GM18498 (cell line): ENCODE measurements around the gene GBP6.
"Not testable (repeated sequence)": the region's sequence is repeated elsewhere in the genome, so short reads cannot be mapped to it uniquely, and the experiment has no call there.

Experiments used
- ATAC-seq: cut with Tn5 transposase; IDR thresholded peaks from one replicate; pipeline ENCODE4 v1.9.1; 2021; ENCODE audit warnings: mild to moderate bottlenecking, moderate library complexity; ENCODE audit not compliant: unreplicated experiment

Gene GBP6, protein sequence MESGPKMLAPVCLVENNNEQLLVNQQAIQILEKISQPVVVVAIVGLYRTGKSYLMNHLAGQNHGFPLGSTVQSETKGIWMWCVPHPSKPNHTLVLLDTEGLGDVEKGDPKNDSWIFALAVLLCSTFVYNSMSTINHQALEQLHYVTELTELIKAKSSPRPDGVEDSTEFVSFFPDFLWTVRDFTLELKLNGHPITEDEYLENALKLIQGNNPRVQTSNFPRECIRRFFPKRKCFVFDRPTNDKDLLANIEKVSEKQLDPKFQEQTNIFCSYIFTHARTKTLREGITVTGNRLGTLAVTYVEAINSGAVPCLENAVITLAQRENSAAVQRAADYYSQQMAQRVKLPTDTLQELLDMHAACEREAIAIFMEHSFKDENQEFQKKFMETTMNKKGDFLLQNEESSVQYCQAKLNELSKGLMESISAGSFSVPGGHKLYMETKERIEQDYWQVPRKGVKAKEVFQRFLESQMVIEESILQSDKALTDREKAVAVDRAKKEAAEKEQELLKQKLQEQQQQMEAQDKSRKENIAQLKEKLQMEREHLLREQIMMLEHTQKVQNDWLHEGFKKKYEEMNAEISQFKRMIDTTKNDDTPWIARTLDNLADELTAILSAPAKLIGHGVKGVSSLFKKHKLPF

DNA sequence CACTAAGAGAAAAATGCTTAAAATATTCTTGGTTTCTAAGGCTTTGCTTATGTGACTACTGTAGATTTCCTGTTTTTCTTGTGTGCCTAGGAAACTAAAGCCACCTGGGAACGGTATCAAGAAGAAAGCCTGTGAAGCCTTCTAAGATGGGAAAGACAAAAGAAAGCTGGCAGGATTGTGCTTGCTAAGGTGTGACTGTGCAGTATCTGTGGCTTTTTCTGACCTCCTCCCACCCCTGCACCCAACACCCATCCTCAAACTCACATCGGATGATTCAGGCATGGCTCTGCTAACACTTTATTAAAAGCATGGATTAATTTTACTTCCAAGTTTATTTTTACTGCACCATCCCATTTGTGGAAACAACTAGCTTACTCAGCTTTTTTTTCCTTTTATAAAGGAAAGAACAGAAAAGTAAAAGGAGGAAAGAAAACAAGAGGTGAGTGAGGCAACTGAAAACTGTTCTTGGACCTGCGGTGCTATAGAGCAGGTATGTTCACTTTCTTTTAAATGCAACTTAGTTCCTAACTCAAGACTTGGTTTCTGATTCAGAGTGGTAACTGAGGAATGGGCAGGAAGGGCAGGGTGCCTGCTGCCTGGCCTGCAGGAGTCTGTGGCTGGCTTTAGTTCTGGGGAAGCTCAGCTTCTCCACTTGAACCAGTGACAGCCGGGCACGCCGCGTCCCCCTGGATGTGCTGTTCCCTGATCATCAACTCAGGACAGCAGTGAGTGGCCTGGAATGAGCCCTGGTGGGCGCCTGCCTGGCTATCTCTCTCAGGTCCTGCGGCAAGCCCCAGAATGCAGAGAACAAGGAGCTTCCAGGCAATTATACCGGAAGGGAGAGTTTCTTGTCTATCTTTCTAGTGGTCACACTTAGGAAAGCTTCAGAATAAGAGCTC lies at the start of gene GBP6:
TSS of gene GBP6 (plus strand) at position 422 of the 899 bp plus-strand sequence. CDS start 4,493 bp downstream, outside the sequence.
- ATAC-seq: peak; percentile 42

DNA sequence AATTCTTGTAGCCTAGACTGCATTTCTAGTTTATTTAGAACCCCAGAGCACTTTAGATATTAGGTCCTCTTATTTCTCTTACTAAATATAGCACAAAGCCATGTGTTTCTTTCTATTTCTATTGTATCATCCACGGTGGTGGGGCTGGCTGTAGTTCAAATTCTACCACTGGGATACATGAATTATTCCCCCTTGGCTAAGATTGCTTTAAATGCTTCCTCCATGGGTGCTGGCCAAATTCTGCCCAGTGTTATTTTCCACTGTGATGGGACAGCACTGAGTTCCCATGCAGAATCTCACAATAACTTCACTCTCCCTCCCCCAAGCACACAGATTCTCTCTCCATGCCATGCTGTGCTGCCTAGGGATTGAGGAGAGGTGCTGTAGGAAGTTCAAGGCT lies 41.5 kb upstream of the GBP6 start:
- ATAC-seq: no peak

DNA sequence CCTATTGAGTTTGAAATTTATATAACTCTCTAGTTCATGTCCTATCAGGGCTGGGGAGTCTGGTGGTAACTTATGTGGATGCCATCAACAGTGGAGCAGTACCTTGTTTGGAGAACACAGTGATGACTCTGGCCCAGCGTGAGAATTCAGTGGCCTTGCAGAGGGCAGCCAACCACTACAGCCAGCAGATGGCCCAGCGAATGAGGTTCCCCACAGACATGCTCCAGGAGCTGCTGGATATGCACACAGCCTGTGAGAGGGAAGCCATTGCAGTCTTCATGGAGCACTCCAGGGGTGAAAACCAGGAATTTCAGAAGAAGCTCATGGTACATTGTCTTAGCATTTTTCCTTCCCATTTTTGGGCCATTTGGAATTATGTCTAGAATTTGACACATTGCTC lies 32.0 kb upstream of the GBP6 start:
- ATAC-seq: no peak

DNA sequence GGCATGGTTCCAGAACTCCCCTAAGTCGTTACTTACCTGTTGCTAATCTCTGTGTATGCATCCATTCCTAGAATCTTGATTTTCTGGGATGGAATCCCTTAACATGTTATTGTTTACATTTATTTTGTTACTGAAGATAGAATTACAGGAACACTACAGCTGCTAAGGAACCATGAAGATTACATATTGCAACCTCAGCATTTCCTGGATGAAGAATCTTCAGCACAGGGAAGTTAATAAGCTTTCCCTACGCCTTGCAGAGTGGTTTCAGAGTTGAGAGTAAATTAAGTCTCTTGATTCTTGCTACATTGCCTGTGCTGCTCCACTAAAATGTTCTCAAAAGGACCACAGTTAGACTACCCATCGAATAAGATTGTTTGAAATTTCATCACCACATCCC lies 31.4 kb upstream of the GBP6 start:
- no peak for ATAC-seq

DNA sequence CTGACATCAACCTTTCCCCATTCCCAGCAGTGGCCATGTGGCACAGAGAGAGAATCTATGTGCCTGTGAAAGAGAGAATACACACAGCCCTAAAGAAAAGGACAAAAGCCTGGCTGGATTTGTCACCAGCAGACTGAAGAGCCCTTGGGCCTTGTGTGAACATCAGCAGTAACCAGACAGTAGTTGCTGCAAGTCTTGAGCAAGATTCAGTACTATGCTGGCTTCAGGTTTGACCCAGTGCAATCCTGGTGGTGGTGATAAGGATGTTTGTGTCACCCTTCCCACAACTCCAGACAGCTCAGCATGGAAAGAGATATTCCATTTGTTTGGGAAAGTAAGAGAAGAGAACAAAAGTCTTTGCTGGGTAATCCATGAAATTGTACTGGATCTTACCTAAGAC lies 28.4 kb upstream of the GBP6 start:
- ATAC-seq: no peak

DNA sequence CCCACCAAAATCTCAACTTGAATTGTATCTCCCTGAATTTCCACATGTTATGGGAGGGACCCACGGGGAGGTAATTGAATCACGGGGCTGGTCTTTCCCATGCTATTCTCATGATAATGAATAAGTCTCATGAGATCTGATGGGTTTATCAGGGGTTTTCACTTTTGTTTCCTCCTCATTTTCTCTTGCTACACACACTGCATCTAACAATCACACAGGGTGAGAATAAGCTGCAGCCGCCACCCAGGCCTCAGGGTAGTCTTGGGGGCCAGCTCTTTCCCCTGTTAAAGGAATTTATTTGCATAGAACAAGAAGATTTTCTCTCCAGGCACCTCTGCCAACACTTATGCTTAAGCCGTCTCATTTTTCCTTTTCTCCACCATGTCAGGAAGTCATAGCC lies 26.0 kb upstream of the GBP6 start:
- ATAC-seq: no peak

DNA sequence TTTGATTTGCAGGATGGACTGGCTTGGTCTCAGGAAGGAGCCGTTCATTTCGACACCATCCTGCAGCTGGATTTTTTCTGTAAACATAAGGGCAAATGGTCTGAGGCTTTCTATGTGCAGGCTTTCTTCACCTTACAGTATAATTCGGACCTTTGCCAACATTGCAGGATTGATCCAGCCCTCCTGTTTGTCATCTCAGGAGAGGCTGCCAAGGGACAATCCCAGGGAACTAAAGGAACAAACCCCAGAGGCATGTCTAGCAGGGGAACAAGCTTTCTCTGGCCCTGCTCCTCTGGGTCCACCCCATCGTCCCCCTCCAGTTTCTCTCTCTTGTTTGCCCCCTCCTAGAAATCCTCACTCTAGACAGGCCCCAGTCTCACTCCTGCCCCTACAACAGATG lies 24.8 kb upstream of the GBP6 start:
- ATAC-seq: no peak

DNA sequence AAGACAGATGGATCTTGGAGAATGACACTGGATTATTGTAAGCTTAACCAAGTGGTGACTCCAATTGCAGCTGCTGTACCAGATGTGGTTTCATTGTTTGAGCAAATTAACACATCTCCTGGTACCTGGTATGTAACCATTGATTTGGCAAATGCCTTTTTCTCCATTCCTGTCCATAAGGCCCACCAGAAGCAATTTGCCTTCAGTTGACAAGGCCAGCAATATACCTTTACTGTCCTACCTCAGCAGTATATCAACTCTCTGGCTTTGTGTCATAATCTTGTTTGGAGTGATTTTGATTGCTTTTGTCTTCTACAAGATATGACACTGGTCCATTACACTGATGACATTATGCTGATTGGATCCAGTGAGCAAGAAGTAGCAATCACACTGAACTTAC lies 18.4 kb upstream of the GBP6 start:
- not testable (repeated sequence) for ATAC-seq

DNA sequence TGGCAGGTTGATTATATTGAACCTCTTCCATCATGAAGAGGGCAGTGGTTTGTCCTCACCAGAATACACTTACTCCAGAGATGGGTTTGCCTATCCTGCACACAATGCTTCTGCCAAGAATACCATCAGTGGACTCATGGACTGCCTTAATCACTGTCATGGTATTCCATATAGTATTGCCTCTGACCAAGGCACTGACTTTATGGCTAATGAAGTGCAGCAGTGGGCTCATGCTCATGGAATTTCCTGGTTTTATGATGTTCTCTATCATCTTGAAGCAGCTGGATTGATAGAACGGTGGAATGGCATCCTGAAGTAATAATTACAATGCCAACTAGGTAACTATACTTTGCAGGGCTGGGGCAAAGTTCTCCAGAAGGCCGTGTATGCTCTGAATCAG lies 16.6 kb upstream of the GBP6 start:
- ATAC-seq: no peak

DNA sequence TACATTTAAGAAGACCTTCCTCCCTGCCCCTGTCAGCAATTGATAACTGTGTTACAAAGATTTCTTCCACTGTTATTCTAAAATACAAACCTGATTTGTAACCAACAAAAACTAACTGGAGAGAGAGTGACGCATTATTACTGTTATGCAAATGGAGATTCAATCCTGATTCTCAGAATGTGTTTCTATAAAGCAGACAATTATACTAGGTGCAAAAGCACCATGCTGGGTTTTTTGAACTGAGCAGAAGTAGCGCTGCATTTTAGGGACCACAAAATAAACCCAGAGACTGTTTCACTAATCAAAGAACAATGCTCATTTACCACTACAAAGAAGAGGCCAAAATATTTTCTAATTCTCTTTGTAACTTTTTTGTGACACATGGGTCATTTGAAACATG lies 13.6 kb upstream of the GBP6 start:
- peak; percentile 59 for ATAC-seq

DNA sequence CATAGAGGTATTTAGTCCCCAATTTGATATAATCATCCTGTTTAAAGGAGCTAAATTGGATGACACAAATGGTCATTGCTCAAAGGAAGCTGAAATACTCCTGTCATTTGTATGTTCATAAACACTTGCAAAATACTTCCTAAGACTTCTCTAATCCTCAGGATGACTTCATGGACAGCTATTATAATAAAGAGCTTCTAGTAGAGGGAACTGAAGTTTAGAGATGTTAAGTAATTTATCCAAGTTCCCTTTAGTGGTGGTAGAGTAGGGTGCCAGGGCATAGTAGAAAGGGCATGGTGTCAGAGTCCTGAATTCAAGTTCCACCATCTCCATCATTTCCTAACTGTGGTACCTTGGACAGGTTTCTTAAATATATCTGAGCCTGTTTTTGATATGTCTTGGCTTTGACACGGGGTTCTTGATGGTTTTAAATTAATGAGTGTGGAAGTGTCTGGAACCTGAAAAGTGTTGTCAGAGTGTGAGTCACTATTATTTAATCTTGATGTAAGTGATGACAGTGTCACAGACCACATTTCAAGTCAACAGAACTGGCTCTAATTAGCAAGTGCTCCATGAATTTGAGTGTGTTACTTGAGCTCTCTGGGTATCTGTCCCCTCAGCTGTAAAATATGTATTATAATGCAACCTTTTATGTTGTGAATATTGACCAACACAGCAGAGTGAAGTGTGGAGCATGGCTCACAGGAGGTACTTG lies 12.1 kb upstream of the GBP6 start:
- ATAC-seq: no peak

DNA sequence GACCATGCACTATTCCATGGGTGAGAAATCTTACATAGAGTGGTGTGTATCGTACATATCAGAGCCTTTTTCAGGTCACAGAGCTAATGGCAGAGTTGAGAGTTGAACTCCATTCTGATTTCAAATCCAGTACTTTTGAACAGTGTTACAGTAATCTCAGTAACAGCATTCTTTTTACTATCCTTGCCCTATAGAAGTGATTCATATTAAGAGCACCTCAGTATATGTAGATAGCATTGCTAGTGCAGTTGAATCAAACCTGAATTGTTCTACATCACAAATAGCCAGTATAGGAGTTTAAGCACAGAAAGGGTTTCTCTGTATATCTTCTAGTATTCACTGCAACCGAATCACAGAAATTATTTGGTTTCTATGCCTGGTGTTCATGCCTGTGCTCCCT lies 11.4 kb upstream of the GBP6 start:
- ATAC-seq: no peak

DNA sequence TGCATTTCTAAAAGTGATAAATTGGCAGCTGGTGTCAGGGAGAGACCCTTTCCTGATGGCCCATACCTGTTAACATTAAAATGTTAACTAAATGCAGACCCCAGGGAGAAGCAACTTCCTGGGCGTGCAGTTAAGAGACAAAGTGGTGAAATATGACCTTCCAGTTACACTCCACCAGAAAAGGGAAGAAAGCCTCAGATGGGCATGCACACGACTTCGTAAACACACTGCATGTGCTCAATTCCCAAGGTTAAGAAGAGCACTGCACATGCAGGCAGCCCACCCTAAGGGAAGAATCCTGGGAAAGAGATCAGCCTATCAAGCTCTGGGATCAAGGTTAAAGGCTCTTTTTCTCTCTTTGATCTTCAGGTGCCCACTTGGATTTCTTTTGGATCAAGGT lies 9.7 kb upstream of the GBP6 start:
- ATAC-seq: no peak

DNA sequence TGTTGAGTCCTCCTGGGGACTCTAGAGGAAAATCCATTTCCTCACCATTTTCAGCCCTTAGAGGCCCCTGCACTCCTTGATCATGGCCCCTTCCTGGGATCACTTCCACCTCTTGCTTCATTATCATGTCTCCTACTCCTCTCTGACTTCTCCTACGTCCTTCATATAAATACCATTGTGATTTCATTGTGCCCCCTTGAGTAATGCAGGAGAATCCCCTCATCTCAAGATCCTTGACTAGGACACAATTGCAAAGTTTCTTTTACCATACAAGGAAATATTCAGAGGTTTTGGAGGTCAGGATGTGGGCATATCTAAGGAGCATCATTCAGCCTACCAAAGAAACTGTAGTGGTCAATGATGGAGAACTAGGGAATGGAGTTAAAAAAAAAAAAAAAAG lies 8.8 kb upstream of the GBP6 start:
- ATAC-seq: no peak

DNA sequence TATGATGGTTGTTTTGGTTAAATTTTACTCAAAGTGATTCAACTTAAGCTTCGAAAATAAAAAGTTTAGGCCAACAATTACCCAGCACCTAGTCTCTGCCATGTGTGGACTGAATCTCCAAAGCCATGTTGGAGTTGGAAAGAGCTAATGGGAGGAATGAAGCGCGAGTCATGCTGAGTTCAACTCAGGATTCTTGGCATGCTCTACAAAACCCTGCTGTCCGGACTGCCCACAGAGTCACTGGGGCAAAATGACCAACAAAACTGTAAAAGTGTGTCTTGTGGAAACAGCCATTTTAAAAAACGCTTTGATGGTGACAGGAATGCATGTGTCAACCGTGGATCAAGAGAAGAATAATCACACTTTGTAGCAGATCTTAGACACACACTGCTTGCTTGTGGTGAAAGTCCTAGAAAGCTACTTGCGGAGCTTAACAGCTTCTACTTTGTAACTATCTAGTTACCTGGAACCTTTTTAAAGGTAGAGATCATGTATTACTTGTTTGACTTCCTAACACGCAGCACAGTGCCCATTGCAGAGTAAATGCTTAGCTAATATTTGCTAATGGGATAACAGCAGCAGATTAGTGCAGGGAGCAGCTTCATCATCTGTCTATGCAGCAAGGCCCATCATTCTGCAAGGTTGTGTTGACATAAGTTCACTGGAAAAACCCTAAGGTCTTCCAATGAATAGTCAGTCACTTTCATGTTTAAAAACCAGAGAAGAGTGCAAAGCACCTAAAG lies 7.0 kb upstream of the GBP6 start:
- ATAC-seq: no peak

DNA sequence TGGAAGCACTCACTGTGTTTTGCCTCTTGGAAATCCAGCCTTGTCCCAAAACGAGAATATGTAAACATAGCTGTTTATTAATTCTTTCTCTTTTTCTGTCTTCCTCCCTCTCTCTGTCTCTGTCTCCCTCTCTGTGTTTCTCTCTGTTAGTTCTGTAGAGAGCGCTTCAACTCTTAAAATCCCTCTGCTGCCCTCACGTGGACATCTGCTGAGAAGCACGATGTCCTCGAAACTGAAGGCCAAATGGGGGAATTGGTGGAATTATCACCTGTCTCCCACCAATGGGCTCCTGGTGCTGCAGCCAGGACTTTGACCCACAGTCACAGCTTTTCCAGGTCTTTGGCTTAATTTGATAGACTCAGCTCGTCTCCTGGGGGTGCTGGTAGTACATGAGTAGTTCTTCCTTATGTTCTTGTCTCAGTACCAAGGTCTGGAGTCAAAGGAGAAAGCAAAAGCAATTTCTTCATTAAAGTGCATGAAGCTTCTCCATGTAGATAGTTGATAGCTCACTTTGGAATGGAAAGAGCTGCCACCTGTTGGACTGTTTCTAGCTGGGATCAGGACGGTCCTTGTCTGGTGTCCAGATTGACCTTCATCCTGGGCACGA lies 5.5 kb upstream of the GBP6 start:
- ATAC-seq: peak; percentile 70

DNA sequence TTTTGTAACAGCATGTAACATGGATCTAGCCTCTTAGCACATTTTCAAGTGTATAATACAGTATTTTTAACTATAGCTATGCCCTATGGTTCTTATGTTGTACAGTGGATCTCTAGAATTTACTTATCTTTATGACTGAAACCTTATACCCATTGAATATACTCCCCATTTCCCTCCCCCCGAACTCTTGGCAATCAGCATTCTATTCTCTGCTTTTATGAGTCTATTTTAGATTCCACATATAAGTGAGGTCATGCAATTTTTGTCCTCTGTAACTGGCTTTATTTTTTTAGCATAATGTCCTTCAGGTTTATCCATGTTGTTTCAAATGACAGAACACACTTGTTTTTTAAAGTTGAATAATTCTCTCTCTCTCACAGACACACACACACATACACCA lies 3.1 kb upstream of the GBP6 start:
- ATAC-seq: no peak

DNA sequence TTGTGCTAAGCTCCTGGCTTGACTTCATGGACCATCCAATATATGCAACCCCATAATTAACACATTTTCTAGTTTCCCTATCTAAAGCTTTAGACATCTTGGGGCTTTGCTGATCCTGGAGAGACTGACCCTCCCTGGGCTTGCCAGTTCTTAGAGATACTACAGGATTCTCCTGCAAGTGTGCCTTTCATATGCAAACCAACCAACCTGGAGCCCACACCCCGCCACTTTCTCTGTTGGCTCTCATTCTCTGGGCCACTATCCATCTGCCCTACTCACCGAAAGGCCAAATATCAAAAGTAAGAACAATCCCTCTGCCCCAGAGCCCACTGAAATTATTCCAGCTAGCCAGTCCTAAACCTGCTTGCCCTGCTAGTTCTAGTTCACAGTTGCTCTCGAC lies 2.2 kb upstream of the GBP6 start:
- ATAC-seq: no peak

DNA sequence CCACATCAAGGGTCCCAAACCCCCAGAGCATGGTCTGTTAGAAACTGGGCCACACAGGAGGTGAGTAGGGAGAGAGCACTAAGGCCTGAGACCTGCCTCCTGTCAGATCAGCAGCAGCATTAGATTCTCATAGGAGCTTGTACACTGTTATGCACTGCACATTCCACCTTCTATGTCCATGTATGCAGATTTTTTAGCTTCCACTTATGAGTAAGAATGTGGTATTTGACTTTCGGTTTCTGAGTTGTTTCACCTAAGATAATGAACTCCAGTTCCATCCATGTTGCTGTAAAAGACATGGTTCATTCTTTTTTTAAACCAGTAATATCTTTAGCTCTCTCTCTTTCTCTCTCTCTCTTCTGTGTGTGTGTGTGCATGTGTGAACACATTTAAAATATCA lies 663 bp upstream of the GBP6 start:
- peak; percentile 87 for ATAC-seq
